DLD1 (cell line): ENCODE data around the gene EIF4G2.
"Not testable (repeated sequence)": the region's sequence is repeated elsewhere in the genome, so short reads cannot be mapped to it uniquely, and the experiment has no call there.

Experiments
- in situ Hi-C: cut with HindIII; loops from 2 replicates; pipeline ENCODE4 v1.10.0; 2017; ENCODE audit warnings: low sequenced_read_pairs

EIF4G2 gene

GRCh38 chr11:10808553-10809372, at the start of gene EIF4G2:
TSS of gene EIF4G2 (minus strand) at chr11:10808926.
- in situ Hi-C loops: no loop called here

- in situ Hi-C loops: no loop called here
Measured at GRCh38 chr11:10857709-10858438, 49.1 kb upstream of the EIF4G2 start, which contains the start of gene ZBED5. TSS of gene ZBED5 (minus strand) at chr11:10858053. CDS start at chr11:10854945, 3,108 bp downstream.

GRCh38 chr11:10857459-10857708, 48.7 kb upstream of the EIF4G2 start:
- in situ Hi-C loops: no loop called here

- in situ Hi-C loops: no loop called here
Measured at GRCh38 chr11:10856689-10857458, 48.1 kb upstream of the EIF4G2 start.

- in situ Hi-C loops: no loop called here
Measured at GRCh38 chr11:10855295-10855694, 46.6 kb upstream of the EIF4G2 start.

- in situ Hi-C loops: no loop called here
Measured at GRCh38 chr11:10847960-10848860, 39.5 kb upstream of the EIF4G2 start.

DNA sequence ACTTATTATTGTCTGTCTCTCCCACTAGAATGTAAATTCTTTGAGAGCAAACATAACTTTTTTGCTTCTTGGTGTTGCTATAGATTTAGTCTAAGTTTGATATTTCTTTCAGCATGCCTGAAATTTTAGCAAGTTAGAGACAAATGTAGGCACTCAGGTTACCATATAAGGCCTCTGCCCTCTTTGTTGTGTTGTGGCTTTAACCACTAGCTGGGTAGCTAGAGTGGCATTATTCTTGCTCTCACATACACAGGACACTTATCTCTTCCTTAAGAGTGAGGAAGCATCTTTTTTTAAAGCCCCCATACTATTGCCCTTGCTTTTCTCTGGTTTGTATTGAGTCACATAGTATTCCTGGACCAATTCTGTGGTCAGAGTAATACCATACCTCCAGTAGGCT, 37.9 kb upstream of the EIF4G2 start:
- in situ Hi-C loops: no loop called here

GRCh38 chr11:10845589-10845988, 36.9 kb upstream of the EIF4G2 start:
- in situ Hi-C loops: no loop called here

- in situ Hi-C loops: no loop called here
Measured at GRCh38 chr11:10844796-10845195, 36.1 kb upstream of the EIF4G2 start.

DNA sequence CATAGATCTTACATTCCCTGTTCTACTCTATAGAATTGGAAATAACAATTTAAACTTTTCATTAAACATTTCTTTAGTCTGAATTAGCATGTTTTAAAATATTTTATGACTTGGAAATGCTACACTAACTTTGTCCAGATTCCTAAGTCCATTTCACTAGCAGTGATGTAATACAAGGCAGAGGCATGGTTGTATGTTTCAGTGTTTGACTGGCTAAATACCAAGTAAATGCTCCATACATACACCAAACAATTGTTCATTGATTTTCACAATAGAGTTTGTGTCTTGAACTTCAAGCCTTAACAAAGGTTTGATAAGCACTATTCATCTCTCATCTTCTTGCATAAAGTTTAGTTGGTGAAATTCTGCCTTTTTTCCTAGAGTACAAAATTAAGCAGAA, 35.6 kb upstream of the EIF4G2 start:
- in situ Hi-C loops: no loop called here

DNA sequence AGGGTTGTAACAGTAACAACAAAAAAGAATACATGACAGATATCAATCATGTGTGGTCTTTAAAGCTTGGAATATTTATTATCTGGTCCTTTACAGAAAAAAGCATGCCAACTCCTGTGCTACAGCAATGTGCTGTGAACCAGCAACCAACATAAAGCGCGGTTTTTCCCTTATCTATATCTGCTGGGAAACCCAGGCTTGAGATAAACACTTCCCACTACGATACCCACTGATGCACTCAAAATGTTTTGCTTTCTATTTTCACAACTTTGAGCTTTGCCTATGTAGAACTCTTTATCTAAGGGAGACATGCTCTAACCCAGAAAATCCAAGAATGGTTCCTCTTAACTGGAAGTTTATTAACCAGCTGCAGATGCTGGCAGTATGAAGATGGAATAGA, 30.2 kb upstream of the EIF4G2 start:
- in situ Hi-C loops: no loop called here

DNA sequence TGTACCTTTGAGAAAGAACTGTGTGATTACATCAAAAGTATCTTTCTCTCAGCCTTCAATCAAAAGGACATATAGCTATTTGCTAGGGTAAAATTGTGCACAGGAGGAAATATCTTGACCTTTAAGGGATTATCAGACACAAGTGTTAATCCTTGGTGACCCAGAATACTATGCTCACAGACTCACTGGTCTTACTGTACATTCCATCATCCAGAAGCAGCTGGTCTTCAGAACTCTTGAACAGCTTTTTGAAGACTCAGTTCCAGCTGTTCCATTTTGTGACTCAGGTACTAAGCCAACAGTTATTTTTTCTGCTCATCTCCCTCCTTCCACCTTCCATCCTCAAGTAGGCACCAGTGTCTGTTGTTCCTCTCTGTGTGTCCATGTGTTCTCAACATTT, 29.4 kb upstream of the EIF4G2 start:
- in situ Hi-C loops: no loop called here

DNA sequence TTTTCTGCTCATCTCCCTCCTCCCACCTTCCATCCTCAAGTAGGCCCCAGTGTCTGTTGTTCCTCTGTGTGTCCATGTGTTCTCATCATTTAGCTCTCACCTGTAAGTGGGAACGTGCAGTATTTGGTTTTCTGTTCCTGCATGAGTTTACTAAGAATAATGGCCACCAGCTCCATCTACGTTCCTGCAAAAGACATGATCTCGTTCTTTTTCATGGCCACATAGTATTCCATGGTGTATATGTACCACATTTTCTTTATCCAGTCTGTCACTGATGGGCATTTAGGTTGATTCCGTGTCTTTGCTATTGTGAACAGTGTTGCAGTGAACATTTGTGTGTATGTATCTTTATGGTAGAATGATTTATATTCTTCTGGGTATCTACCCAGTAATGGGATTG, 28.2 kb upstream of the EIF4G2 start:
- in situ Hi-C loops: not testable (repeated sequence)

GRCh38 chr11:10829139-10829538, 20.4 kb upstream of the EIF4G2 start:
- in situ Hi-C loops: no loop called here

GRCh38 chr11:10828402-10828801, 19.7 kb upstream of the EIF4G2 start:
- in situ Hi-C loops: no loop called here

- in situ Hi-C loops: no loop called here
Measured at GRCh38 chr11:10824888-10825287, 16.2 kb upstream of the EIF4G2 start.

DNA sequence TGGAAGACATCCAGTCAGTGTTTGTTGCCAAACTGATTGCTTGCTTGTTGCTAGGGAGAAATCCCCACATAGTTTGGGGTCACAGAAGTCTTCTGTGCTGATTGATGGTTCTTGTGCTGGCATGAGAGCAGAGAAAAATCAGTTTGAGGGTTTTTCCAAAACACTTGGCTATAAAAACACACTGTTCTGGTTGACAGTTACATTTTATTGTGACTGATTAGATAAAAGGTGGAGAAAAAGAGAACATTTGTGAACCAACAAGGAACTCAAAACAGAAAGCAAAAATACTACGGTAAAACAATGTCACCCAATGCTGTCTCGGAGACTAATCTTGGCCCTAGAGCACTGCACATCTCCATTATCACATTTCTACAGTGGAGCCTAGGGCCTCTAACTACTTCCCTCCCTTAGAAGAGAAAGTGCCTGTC, 14.4 kb upstream of the EIF4G2 start:
- in situ Hi-C loops: no loop called here

GRCh38 chr11:10822491-10822890, 13.8 kb upstream of the EIF4G2 start:
- in situ Hi-C loops: not testable (repeated sequence)

DNA sequence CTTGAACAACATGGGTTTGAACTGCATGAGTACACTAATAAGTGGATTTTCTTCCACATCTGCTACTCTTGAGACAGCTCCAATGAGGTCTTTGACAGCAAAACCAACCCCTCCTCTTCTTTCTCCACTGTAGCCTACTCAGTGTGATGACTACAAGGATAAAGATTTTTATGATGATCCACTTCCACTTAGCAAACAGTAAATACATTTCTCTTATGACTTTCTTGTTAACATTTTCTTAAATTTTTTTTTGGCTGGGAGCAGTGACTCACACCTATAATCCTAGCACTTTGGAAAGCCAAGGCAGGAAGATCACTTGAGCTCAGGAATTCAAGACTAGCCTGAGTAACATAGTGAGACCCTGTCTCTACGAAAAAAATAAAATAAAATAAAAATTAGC, 9.9 kb upstream of the EIF4G2 start:
- in situ Hi-C loops: no loop called here

GRCh38 chr11:10813945-10814344, 5.2 kb upstream of the EIF4G2 start:
- in situ Hi-C loops: no loop called here
